Mucosa of descending colon (tissue), 3 donors: ENCODE data around the gene UGT1A8. TPM values are rescaled to one million over a fixed set of nuclear protein-coding genes. Genes with fewer than 3 reads are reported as not detected.

ENCODE experiments used
- ATAC-seq: fragments of 200-7000 bp; cut with Tn5 transposase; one replicate; pipeline ENCODE4 v1.9.1; 2020; ENCODE audit warnings: mild to moderate bottlenecking, moderate library complexity
- DNase-seq, 3 donors: peaks; one replicate each; pipeline ENCODE4 v3.0.0-alpha.2; 2020
- H3K36me3 ChIP-seq: fragments of 200-600 bp; one replicate; pipeline ENCODE4 v1.8.0; 2021; ENCODE audit warnings: low read depth, mild to moderate bottlenecking
- H3K4me1 ChIP-seq: fragments of 200-600 bp; one replicate; pipeline ENCODE4 v1.8.0; 2021; ENCODE audit warnings: low read depth, mild to moderate bottlenecking
- H3K4me3 ChIP-seq: fragments of 200-600 bp; one replicate; pipeline ENCODE4 v1.8.0; 2021; ENCODE audit warnings: mild to moderate bottlenecking
- H3K9me3 ChIP-seq: fragments of 200-600 bp; one replicate; pipeline ENCODE4 v1.8.0; 2021; ENCODE audit warnings: mild to moderate bottlenecking
- intact Hi-C, 2 donors: fragments of 100-400 bp; cut with DNase I in 1 of 2; cut with micrococcal nuclease in 1 of 2; formaldehyde crosslinking; loops; one replicate each; pipeline versions ENCODE4 v1.11.0 to v1.11.1; 2022; cut with DNase I, micrococcal nuclease
- total RNA-seq, 3 donors: library from RNA; stranded (reverse); fragmentation: NEBNext Ultra II Directional in 2 of 3; extraction: Animal tissue kit (Norgen Biotek cat#: 25700) in 2 of 3; gene quantifications; one replicate each; pipeline versions ENCODE4 v1.2.1 to v1.2.4, GENCODE V29; 2021 to 2023
- TF ChIP-seq, protein P1 (sequence below): fragments of 200-600 bp; IDR thresholded peaks from one replicate; pipeline ENCODE4 v1.8.0; 2022; ENCODE audit warnings: antibody characterized with exemption, mild to moderate bottlenecking
- donor health status: DM: no; HTN: no; CAD: no; lungs with moderate emphysema.
- donor health status: DM: no; HTN: no; CAD: no.
- donor health status: DM: no; HTN: yes; CAD: no.

The UGT1A8 gene
- total RNA-seq, 3 donors from 2014 or later: 7.4 to 34.2 (median 12.2) TPM

DNA sequence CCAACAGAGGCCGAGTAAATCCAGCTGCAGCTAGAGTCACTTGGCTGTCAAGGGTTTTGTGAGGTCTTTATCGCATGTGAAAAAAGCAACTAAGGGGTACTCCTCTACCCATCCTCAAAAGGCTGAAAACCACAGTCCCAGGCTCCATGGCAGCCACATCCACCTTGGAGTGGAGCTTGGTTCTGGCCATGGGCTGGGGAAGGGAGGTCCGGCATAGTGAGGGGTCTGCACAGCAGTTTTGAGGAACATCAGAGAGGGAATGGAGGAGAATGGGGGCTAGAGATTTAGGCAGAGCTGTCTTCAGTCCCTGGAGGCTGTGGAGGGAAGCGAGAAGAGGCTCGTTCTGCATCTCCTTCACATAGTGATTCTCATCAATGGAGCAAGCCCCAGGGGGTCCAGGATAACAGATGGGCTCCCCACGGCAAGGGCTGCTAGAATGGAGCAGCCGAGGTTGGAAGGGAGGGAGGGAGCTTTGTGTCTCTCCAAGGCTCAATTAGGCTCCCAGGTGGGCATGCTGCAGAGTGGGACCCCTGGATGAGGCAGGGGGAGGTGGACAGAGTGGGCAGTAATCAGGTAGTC is 181.7 kb downstream of the UGT1A8 start:
- H3K4me3 ChIP-seq: no peak overlapping the region
- no peaks in the 10 kb centered on the region for H3K4me1 ChIP-seq
- H3K9me3 ChIP-seq: no peaks in the 10 kb centered on the region
- ATAC-seq (no peak), DNase-seq (no peak)
- TF ChIP-seq, protein P1, sequence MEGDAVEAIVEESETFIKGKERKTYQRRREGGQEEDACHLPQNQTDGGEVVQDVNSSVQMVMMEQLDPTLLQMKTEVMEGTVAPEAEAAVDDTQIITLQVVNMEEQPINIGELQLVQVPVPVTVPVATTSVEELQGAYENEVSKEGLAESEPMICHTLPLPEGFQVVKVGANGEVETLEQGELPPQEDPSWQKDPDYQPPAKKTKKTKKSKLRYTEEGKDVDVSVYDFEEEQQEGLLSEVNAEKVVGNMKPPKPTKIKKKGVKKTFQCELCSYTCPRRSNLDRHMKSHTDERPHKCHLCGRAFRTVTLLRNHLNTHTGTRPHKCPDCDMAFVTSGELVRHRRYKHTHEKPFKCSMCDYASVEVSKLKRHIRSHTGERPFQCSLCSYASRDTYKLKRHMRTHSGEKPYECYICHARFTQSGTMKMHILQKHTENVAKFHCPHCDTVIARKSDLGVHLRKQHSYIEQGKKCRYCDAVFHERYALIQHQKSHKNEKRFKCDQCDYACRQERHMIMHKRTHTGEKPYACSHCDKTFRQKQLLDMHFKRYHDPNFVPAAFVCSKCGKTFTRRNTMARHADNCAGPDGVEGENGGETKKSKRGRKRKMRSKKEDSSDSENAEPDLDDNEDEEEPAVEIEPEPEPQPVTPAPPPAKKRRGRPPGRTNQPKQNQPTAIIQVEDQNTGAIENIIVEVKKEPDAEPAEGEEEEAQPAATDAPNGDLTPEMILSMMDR: no peak
- intact Hi-C loops: no loop called here
- no peaks in the 10 kb centered on the region for H3K36me3 ChIP-seq

DNA sequence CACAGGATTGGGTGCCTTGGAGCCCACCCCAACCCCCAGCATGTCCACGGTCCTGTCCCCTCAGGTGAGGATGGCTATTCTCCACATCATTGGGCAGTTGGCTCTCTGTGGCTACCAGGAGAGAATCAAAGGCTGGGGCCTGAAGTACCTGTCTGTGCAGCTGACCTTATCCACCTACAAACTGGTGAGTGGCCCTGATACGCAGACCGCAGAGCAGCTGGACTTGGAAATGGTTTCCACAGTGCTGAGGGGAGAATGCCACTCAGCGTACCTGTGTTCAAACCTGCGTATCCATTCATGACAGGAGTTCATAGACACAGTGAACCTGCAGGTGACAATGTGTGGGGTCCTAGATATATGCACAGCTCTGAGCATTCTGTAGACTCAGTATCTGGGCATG is 182.3 kb downstream of the UGT1A8 start:
- Histone ChIP-seq H3K4me1 (no peaks in the 10 kb centered on the region), H3K4me3 (no peak overlapping the region), H3K36me3 (no peaks in the 10 kb centered on the region), H3K9me3 (no peaks in the 10 kb centered on the region)
- DNase-seq (no peak), ATAC-seq (no peak)
- TF ChIP-seq, protein P1: no peak
- intact Hi-C loops: no loop called here

DNA sequence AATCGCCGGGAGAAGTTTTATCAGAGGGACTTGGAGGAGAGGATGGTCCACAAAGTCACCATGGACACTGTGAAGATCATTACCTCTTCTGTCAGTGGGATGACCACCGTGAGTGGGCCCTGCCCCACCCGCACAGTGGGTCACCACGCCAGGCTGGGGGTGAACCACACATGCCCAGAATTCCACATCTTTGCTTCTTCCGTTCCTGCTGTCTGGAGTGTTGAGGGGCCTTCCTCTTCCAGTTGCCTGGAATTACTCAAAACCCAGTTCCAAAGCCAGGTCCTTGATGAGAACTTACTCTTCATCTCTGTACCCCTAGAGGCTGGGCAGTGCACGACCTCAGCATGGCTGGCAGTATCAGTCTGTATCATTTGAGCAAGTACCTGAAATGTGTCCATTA is 182.8 kb downstream of the UGT1A8 start:
- ATAC-seq (no peak), DNase-seq (no peak)
- Histone ChIP-seq H3K4me1 (no peaks in the 10 kb centered on the region), H3K9me3 (no peaks in the 10 kb centered on the region), H3K36me3 (no peaks in the 10 kb centered on the region), H3K4me3 (no peak overlapping the region)
- intact Hi-C loops: no loop called here
- TF ChIP-seq, protein P1: no peak

DNA sequence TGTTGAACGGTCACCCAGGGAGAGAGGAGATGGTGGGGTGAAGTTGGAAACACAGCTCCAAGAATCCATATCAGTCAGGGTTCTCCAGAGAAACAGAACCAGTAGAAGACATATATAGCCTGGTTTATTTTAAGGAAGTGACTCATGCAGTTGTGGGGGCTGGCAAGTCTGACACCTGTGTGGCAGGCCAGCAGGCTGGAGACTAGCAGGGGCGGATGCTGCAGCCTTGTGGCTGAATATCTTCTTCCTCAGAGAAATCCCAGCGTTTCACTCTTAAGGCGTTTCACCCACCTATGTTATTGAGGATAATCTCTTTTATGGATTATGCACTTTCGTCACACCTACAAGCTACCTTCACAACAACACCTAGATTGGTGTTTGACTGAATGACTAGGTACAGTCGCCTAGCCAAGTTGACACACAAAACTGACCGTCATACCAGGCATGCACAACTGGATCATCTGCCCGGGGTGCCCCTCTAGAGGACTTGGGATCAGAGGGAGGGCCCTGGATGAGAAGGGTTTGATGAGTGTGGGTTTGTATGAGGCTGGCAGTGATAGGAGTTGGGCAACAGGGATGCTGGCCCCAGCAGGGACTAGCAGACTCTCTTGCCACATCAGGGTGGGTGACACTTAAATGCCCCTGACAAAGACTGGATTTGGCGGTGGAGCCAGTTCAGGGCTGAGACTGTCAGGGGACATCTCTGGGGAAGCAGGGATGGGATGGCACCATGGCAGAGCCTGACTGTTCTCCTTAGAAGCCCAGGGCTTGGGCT is 184.1 kb downstream of the UGT1A8 start:
- DNase-seq: no peak
- Histone ChIP-seq H3K36me3 (no peaks in the 10 kb centered on the region), H3K4me3 (no peak overlapping the region), H3K9me3 (no peaks in the 10 kb centered on the region), H3K4me1 (no peaks in the 10 kb centered on the region)
- TF ChIP-seq, protein P1: no peak
- intact Hi-C loops: no loop called here
- no peak for ATAC-seq

DNA sequence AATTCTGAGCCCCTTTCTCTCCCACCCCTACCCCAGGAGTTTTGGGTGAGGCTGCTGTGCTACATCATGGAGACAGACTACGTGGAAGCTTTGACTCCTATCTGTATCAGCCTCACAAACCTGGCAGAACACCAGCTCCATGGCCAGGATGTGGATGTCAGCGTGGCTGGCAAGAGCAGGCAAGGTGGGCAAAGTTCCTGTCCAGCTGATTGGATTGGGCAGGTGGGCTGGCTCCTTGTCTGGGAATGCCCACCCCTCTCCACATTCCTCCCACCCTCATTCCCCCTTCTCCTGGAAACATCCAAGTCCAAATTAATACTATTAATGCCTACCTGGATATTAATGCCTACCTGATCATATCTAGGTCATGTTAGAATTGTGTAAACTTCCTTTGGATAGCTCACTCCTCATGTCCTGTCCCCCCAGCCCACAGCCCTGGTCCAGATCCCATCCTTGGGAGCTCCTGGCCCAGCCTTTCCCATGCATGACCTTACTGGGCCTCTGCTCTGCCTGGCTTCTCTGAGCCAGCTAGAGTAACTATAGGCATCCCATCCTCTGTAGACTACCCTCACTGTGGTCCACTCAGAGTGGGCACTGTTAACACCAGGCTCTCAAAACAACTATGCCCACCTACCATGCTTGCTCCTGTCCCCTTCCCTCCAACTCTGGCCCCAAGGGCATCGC is 184.8 kb downstream of the UGT1A8 start:
- no peak for DNase-seq
- intact Hi-C loops: no loop called here
- TF ChIP-seq, protein P1: no peak
- no peaks in the 10 kb centered on the region for H3K9me3 ChIP-seq
- H3K4me1 ChIP-seq: no peaks in the 10 kb centered on the region
- H3K36me3 ChIP-seq: no peaks in the 10 kb centered on the region
- no peak for ATAC-seq
- H3K4me3 ChIP-seq: no peak overlapping the region
